ENCODE measurements around the gene SRC. TPM values are rescaled to one million over a fixed set of nuclear protein-coding genes. Genes with fewer than 3 reads are reported as not detected.

Gene SRC
- total RNA-seq, 2 donors from 2014 or later = 75.6 to 109 TPM

DNA sequence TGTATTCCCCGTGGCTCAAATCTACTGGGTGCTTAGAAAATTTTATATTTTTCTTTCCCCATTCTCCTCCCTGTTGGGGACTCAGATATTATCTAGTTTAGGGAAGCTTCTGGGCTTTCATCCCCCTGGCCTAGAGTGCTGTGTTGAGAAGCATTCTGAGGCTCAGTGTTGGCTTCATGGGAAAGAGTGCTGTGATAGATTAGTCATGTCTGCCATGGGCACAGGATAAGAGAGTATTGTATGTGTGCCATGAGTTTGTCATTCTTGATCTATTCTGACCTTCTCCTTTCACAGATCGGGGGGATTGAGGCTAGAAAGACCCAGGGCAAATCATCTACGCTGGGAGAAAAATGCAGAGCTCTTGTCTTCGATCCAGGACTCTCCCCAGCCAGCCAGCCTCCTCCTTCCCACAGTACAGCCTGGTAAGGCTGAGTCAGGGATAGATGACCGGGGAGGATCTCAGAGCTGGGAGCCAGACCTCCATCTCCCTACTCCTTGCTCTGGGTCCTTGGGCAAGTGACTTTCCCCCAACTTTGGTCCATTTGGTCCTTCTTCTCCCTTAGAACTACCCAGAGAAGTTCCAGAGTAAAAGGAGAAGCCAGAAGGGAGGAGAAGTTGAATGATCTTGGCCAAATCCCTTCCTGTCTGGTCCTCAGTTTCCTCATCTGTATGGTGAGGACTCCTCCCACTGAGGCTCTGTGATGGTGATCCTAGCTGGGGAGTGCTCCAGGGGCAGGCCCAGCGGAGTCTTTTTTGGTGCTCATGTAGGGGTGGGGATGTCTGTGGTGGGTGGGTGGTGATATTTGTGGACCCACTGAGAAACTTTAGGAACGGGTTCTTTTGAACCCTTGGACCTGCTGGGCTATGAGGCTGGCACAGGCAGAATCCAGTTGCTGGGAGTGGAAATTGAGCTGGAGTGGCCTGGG is 5.0 kb downstream of the SRC start:
- Mint-ChIP-seq H3K4me3 (no peak overlapping the region), H3K9me3 (no peaks in the 10 kb centered on the region), H3K27me3 (ENCODE audit: insufficient read depth) (no peaks in the 10 kb centered on the region), H3K4me1 (peaks cover 28% of the 10 kb centered on the region), H3K36me3 (ENCODE audit: low read depth) (peaks cover 62% of the 10 kb centered on the region), H3K27ac (peak overlapping the region; percentile 85)
- H3K27ac ChIP-seq (ENCODE audit: low read depth, low read length) = no peak overlapping the region
- WGBS, 2 experiments (ENCODE audit: insufficient coverage in 1 of 2, insufficient read length in 1 of 2) = 94 to 95% methylated on average over 3 to 7 of the region's 7 CpGs
- no peaks in the 10 kb centered on the region for H3K9me3 ChIP-seq (ENCODE audit: control insufficient read depth, low read length)
- peaks cover 71% of the 10 kb centered on the region for H3K36me3 ChIP-seq (ENCODE audit: control insufficient read depth, insufficient read depth, low read length)
- no peak overlapping the region for H3K4me3 ChIP-seq (ENCODE audit: low read length)
- TF ChIP-seq, protein P1, sequence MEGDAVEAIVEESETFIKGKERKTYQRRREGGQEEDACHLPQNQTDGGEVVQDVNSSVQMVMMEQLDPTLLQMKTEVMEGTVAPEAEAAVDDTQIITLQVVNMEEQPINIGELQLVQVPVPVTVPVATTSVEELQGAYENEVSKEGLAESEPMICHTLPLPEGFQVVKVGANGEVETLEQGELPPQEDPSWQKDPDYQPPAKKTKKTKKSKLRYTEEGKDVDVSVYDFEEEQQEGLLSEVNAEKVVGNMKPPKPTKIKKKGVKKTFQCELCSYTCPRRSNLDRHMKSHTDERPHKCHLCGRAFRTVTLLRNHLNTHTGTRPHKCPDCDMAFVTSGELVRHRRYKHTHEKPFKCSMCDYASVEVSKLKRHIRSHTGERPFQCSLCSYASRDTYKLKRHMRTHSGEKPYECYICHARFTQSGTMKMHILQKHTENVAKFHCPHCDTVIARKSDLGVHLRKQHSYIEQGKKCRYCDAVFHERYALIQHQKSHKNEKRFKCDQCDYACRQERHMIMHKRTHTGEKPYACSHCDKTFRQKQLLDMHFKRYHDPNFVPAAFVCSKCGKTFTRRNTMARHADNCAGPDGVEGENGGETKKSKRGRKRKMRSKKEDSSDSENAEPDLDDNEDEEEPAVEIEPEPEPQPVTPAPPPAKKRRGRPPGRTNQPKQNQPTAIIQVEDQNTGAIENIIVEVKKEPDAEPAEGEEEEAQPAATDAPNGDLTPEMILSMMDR (conservative IDR thresholded peaks at IDR 0.05) = no peak
- no peak for DNase-seq
- H3K9ac ChIP-seq (ENCODE audit: extremely low read depth, low read length, poor library complexity, severe bottlenecking) = no peak overlapping the region
- H3K4me1 ChIP-seq (ENCODE audit: control insufficient read depth, insufficient read depth, low read length) = peaks cover 4% of the 10 kb centered on the region
- no peaks in the 10 kb centered on the region for H3K27me3 ChIP-seq (ENCODE audit: control insufficient read depth, insufficient read depth, low read length, poor library complexity, severe bottlenecking)

DNA sequence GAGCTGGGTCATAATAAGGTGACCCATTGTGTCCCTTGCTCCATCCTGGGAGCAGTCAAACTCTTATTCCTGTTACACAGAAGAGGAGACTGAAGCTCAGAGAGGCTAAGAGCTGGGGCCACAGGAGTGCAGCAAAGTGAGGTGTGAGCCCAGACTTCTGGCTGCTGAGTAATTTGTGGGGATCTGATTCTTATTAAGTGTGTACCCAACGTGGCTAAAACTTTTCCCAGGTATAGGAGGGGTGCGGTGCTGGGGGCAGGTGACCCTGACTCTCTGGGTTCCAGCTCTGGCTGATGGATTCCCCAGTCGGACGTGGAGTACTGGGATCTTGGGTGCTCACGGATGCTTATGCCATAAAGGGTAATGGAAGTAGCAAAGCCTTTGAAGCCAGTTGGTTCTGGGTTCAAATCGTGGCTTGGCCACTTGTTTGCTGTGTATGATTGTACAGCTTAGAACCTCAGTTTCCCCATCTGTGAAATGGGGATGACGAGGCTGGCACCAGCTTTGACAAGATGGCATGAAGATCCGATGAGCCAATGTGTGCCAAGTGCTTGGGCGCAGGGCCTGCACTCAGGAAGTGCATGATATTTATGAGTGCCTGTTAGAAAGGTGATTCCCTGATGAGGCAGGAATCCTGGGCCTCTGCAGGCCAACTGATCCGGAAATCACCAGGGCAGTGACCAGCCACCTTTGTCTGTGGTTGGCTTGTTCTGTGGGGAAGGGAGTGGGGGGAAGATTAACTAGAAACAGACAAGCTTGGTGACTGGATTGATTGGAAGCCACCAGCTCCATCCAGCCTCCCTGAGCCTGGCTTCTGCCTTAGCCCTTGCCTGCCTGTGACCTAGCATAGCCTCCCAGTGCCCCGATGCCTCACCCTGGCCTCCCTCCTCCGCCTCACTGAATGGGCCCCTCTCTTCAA is 6.0 kb downstream of the SRC start:
- no peak overlapping the region for H3K9ac ChIP-seq (ENCODE audit: extremely low read depth, low read length, poor library complexity, severe bottlenecking)
- 95 to 98% methylated on average over 7 to 12 of the region's 12 CpGs for WGBS, 2 experiments (ENCODE audit: insufficient coverage in 1 of 2, insufficient read length in 1 of 2)
- H3K9me3 ChIP-seq (ENCODE audit: control insufficient read depth, low read length) = no peaks in the 10 kb centered on the region
- TF ChIP-seq, protein P1 (conservative IDR thresholded peaks at IDR 0.05) = no peak
- H3K36me3 Mint-ChIP-seq (ENCODE audit: low read depth) = peaks cover 62% of the 10 kb centered on the region
- no peak overlapping the region for H3K27ac ChIP-seq (ENCODE audit: low read depth, low read length)
- no peaks in the 10 kb centered on the region for H3K27me3 ChIP-seq (ENCODE audit: control insufficient read depth, insufficient read depth, low read length, poor library complexity, severe bottlenecking)
- no peak overlapping the region for H3K4me3 ChIP-seq (ENCODE audit: low read length)
- H3K4me1 ChIP-seq (ENCODE audit: control insufficient read depth, insufficient read depth, low read length) = peaks cover 4% of the 10 kb centered on the region
- H3K4me3 Mint-ChIP-seq = no peak overlapping the region
- no peaks in the 10 kb centered on the region for H3K9me3 Mint-ChIP-seq
- DNase-seq = peak; percentile 36
- H3K36me3 ChIP-seq (ENCODE audit: control insufficient read depth, insufficient read depth, low read length) = peaks cover 70% of the 10 kb centered on the region
- H3K27ac Mint-ChIP-seq = peak overlapping the region; percentile 33
- H3K27me3 Mint-ChIP-seq (ENCODE audit: insufficient read depth) = no peaks in the 10 kb centered on the region
- H3K4me1 Mint-ChIP-seq = peaks cover 27% of the 10 kb centered on the region

DNA sequence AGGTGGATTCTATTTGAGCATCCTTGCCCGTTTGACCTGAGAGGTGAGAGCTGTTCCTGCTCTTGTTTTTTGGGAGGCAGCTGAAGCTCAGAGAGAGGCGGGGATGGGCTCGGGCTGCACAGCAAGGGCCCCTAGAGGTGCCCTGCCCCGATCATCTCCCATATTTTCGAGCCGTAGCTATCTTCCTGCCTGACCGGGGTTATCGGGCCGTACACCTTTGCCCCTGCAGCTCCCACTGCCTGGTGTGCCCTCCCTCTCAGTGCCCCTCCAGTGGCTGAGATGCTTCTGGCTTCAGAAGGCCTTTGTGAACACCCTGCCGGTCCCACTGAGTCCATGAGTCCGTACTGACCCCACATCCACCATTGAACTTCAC is 6.7 kb downstream of the SRC start:
- H3K9me3 ChIP-seq (ENCODE audit: control insufficient read depth, low read length) = no peaks in the 10 kb centered on the region
- no peak overlapping the region for H3K4me3 ChIP-seq (ENCODE audit: low read length)
- H3K27me3 ChIP-seq (ENCODE audit: control insufficient read depth, insufficient read depth, low read length, poor library complexity, severe bottlenecking) = no peaks in the 10 kb centered on the region
- peaks cover 2% of the 10 kb centered on the region for H3K4me1 ChIP-seq (ENCODE audit: control insufficient read depth, insufficient read depth, low read length)
- no peak overlapping the region for H3K4me3 Mint-ChIP-seq
- no peaks in the 10 kb centered on the region for H3K9me3 Mint-ChIP-seq
- WGBS, 2 experiments (ENCODE audit: insufficient coverage in 1 of 2, insufficient read length in 1 of 2) = 93 to 98% methylated on average over 9 to 11 of the region's 11 CpGs
- no peak overlapping the region for H3K27ac ChIP-seq (ENCODE audit: low read depth, low read length)
- H3K9ac ChIP-seq (ENCODE audit: extremely low read depth, low read length, poor library complexity, severe bottlenecking) = no peak overlapping the region
- H3K4me1 Mint-ChIP-seq = peaks cover 23% of the 10 kb centered on the region
- H3K27ac Mint-ChIP-seq = no peak overlapping the region
- peaks cover 64% of the 10 kb centered on the region for H3K36me3 ChIP-seq (ENCODE audit: control insufficient read depth, insufficient read depth, low read length)
- no peaks in the 10 kb centered on the region for H3K27me3 Mint-ChIP-seq (ENCODE audit: insufficient read depth)
- DNase-seq = peak; percentile 11
- H3K36me3 Mint-ChIP-seq (ENCODE audit: low read depth) = peaks cover 58% of the 10 kb centered on the region
- TF ChIP-seq, protein P1 (conservative IDR thresholded peaks at IDR 0.05) = no peak
